Ovary (tissue), 3 donors: Measurements from ENCODE around the gene MEF2C.

Experiments used
- CTCF ChIP-seq, 3 donors: fragments of 450-650 bp in 2 of 3; fragments of 200-600 bp in 1 of 3; IDR thresholded peaks; one replicate each; pipeline versions ENCODE4 v1.5.1 to v1.8.0; 2016 to 2022; ENCODE audit warnings: antibody characterized with exemption in 3 of 3, mild to moderate bottlenecking in 1 of 3
- EP300 ChIP-seq: sonication (generic); formaldehyde crosslinking; IDR thresholded peaks from one replicate; pipeline ENCODE4 v1.6.1; 2017; ENCODE audit warnings: antibody characterized with exemption
- POLR2A ChIP-seq: fragments of 450-650 bp; IDR thresholded peaks from one replicate; pipeline ENCODE4 v1.6.1; 2017; ENCODE audit warnings: antibody characterized with exemption, mild to moderate bottlenecking, moderate library complexity
- donor health status: DM: no; HTN: no; CAD: no.

DNA sequence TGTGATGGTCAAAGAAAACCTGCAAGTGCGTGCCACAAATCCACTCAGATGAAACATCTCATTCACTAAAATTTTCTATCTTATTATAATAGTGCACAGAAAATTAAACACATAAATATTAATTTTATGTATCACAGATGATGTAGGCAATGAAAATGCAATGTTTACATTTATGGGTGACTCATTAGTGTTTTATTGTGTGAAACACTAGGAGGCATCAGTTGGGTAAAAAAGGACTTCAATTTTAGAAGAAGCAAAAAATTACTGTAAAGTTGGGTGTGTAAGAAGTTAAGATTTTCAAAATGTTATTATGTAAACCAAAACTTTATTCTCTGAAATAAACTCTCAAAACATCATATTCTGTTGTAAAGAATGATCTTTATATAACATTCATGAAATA is 4.0 kb downstream of the MEF2C start:
- no peak for TF ChIP-seq CTCF (IDR thresholded peaks at IDR 0.05)
- no peak for TF ChIP-seq POLR2A
- no peak for TF ChIP-seq EP300
